ENCODE measurements around the gene RBM14.

DNA sequence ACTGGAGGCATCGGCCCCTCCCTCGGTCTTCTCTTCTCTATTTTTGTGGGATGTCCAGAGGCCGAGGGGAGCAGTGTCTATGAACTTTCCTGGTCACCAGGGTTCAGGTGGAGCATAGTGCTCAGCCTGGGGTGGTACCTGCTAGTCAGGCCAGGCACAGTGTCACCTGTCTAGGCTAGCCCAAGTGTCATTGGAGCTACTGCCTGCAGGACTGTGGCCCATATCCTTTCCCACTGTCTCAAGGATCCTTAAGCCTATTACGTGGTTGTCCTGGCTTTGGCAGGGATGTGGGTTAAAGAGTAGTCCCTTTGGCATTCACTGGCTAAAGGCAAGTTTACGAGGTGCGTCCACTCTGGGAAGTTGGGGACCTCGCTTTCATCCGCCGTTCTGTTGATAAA is 9.3 kb downstream of the RBM14 start:
- TF ChIP-seq, protein P1, sequence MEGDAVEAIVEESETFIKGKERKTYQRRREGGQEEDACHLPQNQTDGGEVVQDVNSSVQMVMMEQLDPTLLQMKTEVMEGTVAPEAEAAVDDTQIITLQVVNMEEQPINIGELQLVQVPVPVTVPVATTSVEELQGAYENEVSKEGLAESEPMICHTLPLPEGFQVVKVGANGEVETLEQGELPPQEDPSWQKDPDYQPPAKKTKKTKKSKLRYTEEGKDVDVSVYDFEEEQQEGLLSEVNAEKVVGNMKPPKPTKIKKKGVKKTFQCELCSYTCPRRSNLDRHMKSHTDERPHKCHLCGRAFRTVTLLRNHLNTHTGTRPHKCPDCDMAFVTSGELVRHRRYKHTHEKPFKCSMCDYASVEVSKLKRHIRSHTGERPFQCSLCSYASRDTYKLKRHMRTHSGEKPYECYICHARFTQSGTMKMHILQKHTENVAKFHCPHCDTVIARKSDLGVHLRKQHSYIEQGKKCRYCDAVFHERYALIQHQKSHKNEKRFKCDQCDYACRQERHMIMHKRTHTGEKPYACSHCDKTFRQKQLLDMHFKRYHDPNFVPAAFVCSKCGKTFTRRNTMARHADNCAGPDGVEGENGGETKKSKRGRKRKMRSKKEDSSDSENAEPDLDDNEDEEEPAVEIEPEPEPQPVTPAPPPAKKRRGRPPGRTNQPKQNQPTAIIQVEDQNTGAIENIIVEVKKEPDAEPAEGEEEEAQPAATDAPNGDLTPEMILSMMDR (IDR thresholded peaks at IDR 0.05) = no peak
- no peak for TF ChIP-seq POLR2A (IDR thresholded peaks at IDR 0.05)

All from testis (tissue), 2 donors.